Measurements from ENCODE around the gene GSTM3.

DNA sequence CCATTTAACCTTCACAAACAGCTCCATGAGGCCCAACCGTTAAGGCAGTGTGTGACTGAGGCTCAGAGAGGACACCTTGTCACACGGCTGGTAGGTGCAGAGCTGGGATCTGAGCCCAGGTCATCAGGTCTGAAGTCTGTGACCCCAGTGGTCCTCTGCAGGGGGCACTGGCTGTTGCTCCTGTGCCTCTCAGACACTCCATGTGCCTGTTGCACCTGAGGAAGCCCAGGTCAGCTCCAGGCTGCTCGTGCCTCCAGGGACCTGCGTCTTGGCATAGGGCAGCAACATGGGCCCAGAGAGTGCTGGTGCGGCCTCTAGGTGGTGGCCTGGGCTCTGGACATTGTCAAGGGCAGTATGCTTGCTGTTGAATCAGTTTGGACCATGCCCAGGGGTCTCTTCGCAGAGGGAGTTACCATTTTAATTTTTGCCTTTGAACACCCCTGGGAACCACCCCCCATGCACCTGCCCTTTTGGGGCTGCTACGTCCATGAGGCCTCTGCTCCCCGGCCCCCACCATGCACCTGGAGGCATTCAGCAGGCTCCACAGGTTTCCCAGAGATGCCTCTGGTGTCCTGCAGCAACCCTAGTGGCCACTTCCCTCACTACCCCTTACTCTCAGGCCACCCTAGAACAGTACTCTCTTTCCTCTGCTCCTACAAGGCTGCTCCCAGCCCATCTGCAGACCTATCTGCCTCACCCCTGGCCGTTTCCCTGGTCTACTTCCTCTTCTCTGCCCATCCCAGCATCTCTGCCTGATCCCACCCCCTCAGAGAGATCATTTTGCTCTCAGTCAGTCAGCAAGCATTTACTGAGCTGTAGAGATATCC, 48.1 kb upstream of the GSTM3 start:
- TF ChIP-seq, protein P1, sequence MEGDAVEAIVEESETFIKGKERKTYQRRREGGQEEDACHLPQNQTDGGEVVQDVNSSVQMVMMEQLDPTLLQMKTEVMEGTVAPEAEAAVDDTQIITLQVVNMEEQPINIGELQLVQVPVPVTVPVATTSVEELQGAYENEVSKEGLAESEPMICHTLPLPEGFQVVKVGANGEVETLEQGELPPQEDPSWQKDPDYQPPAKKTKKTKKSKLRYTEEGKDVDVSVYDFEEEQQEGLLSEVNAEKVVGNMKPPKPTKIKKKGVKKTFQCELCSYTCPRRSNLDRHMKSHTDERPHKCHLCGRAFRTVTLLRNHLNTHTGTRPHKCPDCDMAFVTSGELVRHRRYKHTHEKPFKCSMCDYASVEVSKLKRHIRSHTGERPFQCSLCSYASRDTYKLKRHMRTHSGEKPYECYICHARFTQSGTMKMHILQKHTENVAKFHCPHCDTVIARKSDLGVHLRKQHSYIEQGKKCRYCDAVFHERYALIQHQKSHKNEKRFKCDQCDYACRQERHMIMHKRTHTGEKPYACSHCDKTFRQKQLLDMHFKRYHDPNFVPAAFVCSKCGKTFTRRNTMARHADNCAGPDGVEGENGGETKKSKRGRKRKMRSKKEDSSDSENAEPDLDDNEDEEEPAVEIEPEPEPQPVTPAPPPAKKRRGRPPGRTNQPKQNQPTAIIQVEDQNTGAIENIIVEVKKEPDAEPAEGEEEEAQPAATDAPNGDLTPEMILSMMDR (conservative IDR thresholded peaks at IDR 0.05) = peak; percentile 72
- no peak for TF ChIP-seq EZH2 (IDR thresholded peaks at IDR 0.05; ENCODE audit: low read depth)

All from PC-9 (cell line).